GM19467 (cell line): ENCODE data around the gene NEGR1.
"Not testable (repeated sequence)": the region's sequence is repeated elsewhere in the genome, so short reads cannot be mapped to it uniquely, and the experiment has no call there.

ENCODE experiments used
- ATAC-seq: cut with Tn5 transposase; IDR thresholded peaks from one replicate; pipeline ENCODE4 v1.9.1; 2021; ENCODE audit warnings: mild to moderate bottlenecking, moderate library complexity; ENCODE audit not compliant: unreplicated experiment

NEGR1 gene

DNA sequence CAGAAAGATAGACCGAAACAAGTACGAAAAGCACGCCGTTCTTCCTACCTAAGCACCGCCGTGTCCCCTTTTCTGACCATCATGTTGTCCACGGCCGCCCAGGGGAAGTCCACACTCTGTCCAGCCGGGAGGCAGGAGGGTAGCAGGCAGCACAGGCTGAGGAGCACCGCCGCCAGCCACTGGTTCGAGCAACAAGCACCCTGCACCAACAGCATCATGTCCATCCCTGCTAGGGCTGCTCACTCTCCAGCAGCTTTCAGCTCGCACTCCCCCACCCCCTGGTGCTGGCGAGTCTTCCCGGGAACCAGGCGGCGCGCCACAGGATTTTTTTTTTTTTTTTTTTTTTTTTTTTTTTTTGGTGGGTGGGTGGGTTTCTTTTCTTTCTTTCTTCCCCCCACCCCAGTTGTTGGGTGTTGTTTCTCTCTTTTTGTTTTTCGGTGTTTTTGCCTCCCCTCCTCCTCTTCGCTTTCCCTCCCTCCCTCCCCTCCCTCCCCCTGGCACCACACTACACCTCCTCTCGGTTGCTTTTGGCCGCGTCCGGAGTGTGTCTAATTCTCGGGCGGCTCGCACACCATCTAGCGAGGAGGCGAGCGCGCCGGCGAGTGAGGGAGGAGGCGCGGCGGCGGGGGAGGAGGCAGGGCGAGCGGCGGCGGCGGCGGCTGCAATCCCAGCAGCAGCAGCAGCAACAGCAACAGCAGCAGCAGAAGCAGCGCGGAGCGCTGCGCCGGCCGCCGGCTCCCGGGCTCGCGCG is at the start of gene NEGR1:
TSS of gene NEGR1 (minus strand) at position 269 of the 751 bp plus-strand sequence.
- peak; percentile 69 for ATAC-seq

DNA sequence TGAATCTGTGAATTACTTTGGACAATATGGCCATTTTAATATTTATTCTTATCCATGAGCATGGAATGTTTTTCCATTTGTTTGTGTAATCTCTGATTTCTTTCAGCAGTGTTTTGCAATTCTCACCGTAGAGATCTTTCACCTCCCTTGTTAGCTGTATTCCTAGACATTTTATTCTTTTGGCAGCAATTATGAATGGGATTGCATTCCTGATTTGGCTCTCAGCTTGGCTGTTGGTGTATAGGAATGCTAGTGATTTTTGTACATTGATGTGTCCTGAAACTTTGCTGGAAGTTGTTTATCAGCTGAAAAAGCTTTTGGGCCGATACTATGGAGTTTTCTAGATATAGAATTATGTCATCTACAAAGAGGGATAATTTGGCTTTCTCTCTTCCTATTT is 44.2 kb upstream of the NEGR1 start:
- ATAC-seq = no peak

DNA sequence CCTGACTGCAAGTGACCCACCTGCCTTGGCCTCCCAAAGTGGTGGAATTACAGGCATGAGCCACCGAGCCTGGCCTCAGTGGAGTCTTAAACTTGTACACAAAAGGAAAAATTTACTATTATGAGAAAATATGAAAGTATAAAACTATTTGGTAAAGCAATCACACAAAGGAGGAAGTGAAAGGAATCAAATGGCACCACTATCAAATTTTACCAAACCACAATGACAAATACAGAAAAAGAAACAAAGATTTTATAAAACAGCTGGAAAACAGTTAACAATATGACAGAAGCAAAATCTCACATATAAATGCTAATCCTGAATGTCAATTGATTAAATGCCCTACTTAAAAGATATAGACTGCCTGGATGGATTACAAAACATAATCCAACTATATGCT is 42.1 kb upstream of the NEGR1 start:
- ATAC-seq = no peak

DNA sequence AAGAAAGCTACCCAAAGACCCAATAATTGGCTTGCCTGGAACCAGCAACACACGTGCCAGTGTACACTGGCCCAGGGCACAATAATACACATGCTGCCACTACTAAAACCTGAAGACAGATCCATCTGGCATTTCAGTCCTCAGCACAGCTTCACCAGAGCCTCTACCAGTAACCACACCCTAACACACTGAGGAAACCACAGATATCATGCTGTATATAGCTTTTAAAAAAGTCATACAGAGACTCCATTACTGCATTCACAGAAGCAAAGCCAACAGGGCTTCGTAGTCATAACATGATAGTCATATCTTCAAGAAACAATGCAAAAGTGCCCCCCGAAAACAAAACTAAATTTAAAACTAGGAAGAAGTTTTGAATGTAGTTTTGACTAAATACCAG is 40.6 kb upstream of the NEGR1 start:
- no peak for ATAC-seq

DNA sequence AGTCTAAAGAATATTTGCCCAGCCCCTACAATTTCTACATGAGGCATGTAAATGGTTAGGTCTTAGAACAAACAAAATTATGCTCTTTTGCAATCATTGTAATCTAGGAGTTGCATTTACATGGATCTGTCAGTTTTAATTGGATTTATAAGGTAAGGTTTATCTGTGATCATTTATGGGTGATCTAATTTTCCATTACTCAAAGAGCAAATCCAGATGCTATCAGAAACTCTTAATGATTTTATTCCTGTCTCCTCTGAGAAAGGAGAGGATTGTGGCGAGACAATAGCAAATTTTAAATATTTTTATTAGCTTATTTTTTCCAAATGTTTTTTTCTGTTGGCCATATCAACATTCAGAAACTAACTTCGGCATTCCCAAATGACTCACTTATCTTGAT is 14.2 kb upstream of the NEGR1 start:
- no peak for ATAC-seq

DNA sequence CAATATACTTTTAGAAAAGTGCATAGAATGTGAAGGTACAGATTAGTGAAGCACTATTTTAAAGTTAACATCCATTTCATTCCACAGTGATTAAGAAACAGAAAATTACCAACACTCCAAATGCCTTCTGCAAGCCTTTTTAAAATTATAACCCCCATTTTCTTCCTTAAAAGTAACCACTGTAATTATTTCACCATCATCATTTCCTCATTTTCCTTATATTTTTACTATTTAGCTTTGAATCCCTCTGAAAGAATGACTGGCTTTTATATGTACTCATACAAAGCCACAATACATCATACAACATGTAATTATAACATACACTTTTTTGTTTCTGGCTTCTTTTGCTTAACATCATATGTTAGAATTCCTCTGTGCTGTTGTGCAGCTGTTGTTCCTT is 6.5 kb upstream of the NEGR1 start:
- no peak for ATAC-seq

DNA sequence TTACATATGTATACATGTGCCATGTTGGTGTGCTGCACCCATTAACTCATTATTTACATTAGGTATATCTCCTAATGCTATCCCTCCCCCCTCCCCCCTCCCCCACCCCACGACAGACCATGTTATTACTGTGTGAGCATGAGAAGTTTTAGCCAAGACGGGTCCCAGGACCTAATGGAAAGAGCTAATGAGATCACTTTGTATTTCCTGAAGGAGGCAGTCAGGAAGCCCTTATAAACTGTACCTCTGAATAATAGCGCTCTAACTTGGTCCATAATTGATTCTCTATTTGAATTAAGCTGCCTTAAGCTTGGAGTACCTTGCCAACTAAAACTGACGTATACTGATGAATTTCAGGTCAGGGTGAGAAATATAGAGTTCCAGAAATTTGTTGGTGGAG is 4.1 kb upstream of the NEGR1 start:
- no peak for ATAC-seq

DNA sequence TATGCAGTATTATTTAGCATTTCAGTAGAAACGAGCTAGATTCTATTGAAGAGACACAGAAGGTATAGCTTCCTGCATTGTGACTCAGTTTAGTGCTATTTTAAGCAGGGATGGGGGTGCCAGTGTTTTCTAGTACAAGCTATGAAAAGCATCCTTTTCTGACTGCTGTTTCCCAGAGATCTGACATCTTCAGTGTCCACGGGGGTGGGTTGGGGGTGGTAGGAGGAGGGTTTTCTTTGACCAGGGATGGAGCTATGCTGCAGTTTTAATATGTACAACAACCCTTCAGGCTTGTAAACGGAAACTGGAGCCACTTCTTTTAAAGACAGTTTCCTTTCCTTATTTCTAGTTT is 2.7 kb upstream of the NEGR1 start:
- ATAC-seq = no peak

DNA sequence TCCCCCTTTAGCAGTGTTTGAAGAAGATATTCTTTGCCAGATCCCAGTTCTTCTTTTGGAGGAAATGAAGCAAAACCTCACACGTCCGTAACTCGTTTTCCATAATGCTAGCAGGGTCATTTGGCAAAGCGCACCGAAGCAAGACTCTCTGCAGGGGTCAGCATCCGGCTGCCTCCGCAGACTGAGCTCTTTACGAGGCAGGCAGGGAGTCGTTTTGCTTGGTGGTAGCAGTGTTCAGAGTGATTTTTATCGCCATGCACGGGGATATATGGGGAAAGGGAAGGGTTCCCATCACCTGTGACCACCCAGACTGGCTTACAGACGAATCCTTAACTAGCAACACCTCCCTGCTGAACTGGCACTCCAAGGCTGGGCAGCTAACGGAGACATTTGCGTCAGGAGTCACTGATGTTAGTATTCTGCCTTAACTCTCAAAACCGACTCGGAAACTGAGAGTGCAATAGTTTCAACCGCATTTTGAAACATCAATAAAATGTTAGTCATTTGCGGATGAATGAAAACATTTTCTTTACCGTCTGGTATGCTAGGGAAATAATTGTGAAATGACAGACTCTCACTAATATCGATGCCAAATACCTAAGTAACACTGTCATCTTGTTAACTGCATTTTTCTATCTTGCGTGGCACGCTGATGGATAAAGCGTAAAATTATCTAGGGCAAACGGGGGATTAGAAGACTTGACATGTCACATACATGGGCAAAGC is 2.2 kb upstream of the NEGR1 start:
- ATAC-seq = peak; percentile 60

DNA sequence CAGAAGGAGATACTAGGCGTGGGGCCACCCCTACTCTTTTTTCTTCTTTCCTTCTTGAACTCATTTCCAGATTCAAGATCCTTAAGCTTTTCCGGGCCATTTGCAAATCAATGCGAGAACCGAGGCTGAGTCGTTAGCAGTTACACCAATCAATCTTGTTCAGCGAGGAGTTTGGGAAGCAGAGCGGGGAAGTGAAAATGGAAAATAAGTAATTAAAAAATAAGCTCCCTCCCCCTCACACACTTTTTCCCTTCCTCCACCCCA is 1.7 kb upstream of the NEGR1 start:
- no peak for ATAC-seq

DNA sequence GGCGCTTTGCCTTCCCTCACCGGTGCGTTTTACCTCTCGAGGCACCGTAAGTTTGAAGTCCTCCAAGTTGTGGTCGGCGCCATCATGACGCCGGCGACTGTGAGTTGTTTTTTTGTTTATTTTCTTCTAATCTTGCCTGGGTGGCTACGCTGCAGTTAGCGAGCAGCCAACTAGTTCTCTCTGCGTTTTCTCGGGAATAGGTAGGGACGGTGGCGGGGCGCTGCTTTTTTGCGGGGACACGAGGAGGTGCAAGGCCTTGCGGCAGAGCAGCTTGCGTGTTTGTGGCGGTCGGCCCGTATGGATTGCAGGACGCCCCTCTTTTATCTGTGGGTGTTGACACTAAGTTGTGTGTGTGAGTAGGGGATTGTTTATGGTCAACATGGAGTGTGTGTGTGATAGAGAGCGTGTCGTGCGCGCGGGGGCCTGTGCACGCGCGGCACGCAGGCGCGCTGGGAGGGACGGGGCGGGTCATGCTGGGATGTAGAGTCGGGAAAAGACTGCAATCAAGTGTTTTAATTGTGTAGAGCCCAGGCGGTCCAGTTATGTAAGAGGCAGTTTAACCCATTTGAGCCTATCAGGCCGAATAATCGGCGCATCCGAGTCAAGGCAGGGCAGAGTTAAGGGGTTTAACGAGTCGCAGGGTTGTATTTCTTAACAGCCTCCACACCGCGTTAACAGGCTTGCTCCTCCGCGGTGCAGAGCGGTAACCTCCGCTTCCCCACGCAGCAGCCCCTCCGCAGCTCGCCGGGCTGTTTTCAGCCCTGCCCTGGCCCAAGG is 1.2 kb upstream of the NEGR1 start:
- no peak for ATAC-seq

DNA sequence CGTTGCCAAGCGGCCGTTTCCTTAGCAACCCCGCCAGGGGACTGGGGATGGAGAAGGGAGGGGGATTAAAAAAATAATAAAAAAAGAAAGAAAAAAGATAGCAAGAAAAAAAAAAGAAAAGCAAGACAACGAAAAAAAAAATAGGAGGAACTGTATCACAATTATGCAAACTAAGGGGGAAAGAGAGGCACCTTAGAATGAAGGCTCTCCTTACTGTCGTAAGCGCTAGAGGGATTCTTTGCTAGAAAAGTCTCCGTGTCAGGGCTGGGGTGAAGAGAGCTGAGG is 625 bp upstream of the NEGR1 start:
- ATAC-seq = no peak

DNA sequence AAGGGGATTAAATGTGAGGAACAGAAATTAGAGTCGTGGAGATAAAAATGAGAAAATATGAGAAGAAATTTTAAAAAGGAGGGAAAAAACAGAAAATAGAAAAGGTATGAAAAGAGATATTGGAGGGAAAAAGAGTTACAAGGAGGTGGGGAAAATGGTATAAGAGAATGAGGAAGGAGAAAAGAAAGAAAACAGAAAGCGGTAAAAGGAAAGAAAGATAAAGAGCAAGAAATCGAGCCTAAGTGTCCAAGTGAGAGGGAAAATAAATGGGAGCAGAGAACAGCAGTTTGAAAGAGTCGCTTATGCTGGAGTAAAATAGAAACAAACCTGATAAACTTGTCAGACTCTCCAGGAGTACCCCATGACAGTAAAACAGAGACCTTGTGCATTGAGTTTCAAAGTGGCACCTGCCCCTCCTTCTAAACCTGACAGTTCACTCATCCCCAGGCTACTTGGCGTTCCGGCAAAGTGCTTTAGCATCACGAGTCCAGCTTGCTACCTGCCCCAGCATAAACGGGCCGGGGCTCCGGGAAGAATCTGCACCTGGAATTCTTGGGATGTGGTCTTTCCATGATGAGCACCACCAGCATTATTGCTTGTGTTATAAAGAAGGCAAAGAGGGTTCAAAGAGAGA is 585 bp downstream of the NEGR1 start:
- ATAC-seq = no peak

DNA sequence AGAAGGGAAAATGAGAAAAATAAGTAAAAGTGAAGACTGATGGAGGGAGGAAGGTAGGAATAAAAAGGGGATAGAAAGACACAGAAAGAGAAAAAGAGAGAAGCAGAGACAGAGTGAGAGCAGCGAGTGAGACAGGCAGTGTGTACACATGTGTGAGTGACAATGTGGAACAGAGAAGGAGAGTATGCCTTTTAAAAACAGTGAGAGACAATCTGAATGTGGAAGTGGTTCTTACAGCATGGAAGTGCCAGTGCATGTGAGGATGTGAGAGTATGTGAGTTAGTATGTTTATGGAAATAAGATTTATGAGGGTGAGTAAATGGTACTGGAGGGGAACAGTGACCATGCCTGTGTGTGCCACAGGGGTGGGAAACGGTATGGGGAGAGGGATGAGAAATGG is 1.2 kb downstream of the NEGR1 start:
- ATAC-seq = no peak

DNA sequence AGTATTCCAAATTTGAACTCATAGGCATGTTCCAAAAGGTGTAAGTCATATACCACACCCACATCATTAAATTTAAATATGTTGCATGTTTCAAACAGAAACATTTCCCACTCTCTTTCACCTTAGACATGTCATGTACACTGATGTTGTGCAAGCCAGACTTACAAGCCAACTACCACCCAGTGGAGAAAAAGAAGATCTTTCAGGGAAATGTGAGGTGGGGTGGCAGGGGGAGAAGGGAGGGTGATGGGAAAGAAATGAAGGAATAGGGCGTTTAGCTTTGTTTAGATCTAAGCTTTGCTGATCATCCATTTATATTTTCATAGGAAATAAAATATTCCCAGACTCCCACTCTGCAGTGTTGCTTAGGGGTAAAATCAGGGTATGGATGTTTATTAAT is 1.6 kb downstream of the NEGR1 start:
- ATAC-seq = no peak

DNA sequence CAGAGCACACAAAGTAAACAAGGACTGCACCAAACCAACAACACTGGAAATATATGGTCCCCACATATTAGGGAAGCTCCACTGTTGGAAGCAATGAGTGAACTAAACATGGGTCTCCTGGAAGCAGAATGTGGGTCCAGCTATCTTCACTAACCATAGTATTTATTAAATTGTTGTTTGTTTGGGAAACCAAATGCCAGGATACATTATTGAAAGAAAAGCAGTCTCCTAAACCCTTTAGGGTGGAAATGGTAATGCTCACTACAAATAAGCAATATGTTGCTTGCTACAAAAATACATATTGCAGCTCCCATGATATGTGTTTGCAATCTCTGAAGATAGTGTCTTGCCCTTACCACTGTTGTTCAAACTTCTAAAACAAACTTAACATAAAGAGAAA is 2.2 kb downstream of the NEGR1 start:
- no peak for ATAC-seq

DNA sequence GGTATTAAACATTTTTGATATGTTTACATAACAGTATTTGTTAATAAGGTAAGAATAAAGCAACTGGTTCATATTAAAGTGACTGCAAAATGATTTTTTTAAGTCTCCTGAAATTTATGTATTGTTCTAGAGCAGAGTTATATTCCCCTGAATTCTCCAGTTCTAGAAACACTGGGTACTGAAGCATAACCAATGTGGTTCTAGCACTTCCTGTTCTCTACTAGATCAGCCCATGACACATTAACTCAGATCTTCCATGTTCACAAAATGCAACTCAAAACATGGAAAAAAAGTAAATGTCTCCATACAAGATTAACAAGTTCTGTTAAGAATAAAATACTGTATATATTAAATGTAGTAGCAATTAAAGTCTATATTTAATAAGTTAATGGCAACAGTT is 3.9 kb downstream of the NEGR1 start:
- no peak for ATAC-seq

DNA sequence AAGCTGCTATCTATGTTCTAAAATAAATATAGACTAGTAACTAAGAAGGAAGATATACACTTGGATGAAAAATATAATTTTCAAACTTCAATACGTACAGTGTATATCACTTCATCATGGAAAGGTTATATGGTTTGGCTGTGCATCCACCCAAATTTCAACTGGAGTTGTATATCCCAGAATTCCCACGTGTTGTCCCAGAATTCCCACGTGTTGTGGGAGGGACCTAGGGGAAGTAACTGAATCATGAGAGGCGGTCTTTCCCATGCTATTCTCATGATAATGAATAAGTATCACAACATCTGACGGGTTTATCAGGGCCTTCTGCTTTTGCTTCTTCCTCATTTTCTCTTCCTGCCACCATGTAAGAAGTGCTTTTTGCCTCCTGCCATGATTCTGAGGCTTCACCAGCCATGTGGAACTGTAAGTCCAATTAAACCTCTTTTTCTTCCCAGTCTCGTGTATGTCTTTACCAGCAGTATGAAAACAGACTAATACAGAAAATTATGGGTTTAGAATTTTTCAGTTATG is 10.7 kb downstream of the NEGR1 start:
- ATAC-seq = no peak

DNA sequence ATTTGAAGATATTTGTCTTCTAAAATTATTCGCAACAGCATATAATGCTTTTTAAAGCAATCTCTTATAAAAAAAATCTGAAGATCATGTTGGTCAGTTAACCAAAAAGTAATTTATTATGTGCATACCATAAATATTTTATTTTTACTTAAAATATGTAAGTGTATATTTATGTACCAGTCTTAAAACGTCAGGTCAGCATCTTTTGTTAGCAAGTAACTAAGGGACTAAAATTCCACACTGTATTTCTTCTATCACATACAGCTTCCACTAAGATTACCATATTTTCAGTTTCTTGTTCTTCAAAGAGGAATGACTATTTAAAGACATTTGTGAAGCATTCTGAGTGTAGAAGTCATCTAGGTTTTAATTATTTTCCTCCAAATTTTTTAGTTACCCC is 19.6 kb downstream of the NEGR1 start:
- no peak for ATAC-seq

DNA sequence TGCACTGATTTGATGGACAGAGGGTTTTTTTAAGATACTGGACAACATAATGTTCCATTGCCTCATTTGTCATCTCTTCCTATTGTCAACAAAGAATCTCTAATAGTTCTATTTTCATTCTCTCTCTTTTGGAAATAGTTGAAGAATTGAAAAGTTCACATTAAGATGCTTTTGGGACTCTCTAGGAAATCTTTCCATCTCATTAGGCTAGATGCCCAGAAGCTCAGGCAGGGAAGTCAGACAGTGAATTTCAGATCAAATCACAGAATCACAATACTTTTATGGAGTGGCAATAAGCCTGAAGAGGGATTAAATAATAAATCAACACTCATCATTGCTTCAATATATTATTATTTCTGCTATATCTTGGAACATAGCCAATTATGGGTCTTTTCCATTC is 29.2 kb downstream of the NEGR1 start:
- no peak for ATAC-seq

DNA sequence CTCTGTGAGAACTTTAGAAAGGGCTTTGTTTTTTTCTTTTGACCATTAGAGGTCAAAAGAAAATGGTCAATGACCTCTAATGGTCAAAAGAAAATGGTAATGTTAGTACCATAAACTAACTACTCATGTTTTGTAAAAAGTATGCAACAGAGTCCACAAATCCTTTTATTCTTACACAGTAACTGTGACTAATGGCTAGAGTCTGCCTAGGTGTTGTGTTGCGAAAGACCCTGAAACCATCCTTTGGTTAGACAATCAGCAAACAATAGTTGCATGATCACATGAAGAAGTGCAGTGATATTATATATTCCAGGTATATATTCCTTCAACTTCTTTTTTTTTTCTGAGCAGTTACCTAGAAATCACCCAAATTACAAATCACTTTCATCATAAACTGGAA is 40.9 kb downstream of the NEGR1 start:
- ATAC-seq = no peak

DNA sequence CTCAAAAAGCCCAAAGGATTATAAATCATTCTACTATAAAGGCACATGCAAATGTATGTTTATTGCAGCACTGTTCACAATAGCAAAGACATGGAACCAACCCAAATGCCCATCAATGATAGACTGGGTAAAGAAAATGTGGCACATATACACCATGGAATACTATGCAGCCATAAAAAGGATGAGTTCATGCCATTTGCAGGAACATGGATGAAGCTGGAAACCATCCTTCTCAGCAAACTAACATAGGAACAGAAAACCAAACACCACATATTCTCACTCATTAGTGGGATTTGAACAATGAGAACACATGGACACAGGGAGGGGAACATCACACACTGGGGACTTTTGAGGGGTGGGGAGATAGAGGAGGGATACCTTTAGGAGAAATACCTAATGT is 46.4 kb downstream of the NEGR1 start:
- not testable (repeated sequence) for ATAC-seq
